BJ (cell line): ENCODE data around the gene ZDHHC14. TPM values are rescaled to one million over a fixed set of nuclear protein-coding genes. Genes with fewer than 3 reads are reported as not detected.

Experiments
- CTCF ChIA-PET: fragments of 350-600 bp; formaldehyde crosslinking; extraction: SDS; loops from one replicate; lab custom pipeline; 2021; ENCODE audit warnings: antibody characterized with exemption, inconsistent platforms; lab: Yijun Ruan, JAX
- POLR2A ChIA-PET: fragments of 300-600 bp; sonication (Branson Sonifier 250); formaldehyde crosslinking; extraction: SDS; loops from one replicate; lab custom pipeline; 2021; ENCODE audit warnings: antibody characterized with exemption; lab: Charles Lee
- DNase-seq: peaks from one replicate; pipeline ENCODE4 v3.0.0-alpha.2; 2011; ENCODE audit warnings: low read depth
- H3K27me3 ChIP-seq: 2 replicates; pipeline ENCODE4 v1.6.0; 2011; ENCODE audit warnings: low read length; ENCODE audit not compliant: control insufficient read depth, insufficient read depth
- H3K36me3 ChIP-seq: 2 replicates; pipeline ENCODE4 v1.5.1; 2011; ENCODE audit warnings: low read length; ENCODE audit not compliant: control insufficient read depth, insufficient read depth
- H3K4me3 ChIP-seq: 2 replicates; pipeline ENCODE4 v1.5.1; 2011; ENCODE audit warnings: low read depth, mild to moderate bottlenecking, control low read depth, low read length
- CTCF ChIP-seq: IDR thresholded peaks from 2 replicates; pipeline ENCODE4 v1.5.1; 2011; ENCODE audit warnings: low read depth, mild to moderate bottlenecking, control low read depth, inconsistent platforms, low read length, moderate library complexity; ENCODE audit not compliant: insufficient read depth
- polyA plus RNA-seq: library from polyadenylated mRNA; depleted of rRNA; stranded (reverse); fragments of >200 nt; gene quantifications from 2 replicates; pipeline ENCODE4 v1.2.3, GENCODE V29; 2011

ZDHHC14 gene
- polyA plus RNA-seq, 1 experiment, result 3.6 TPM

GRCh38 chr6:157707576-157707975 is 326.6 kb downstream of the ZDHHC14 start:
- CTCF ChIA-PET, result interaction anchor here (3.1 kb wide), 1 partner anchor 50 kb away, joined by 10 read pairs; no protein-coding TSS in a partner anchor
- Histone ChIP-seq H3K36me3 (no peaks in the 10 kb centered on the region), H3K4me3 (no peak overlapping the region), H3K27me3 (no peaks in the 10 kb centered on the region)
- no peak for TF ChIP-seq CTCF
- POLR2A ChIA-PET, result no interaction called here
- DNase-seq, result no peak

- no peak for DNase-seq
- H3K36me3 ChIP-seq, result no peaks in the 10 kb centered on the region
- no peak overlapping the region for H3K4me3 ChIP-seq
- POLR2A ChIA-PET, result no interaction called here
- CTCF ChIA-PET, result interaction anchor here (3.1 kb wide), 1 partner anchor 49 kb away, joined by 10 read pairs; no protein-coding TSS in a partner anchor
- TF ChIP-seq CTCF, result no peak
- no peaks in the 10 kb centered on the region for H3K27me3 ChIP-seq
Measured at GRCh38 chr6:157708239-157708638, 327.2 kb downstream of the ZDHHC14 start.

- Histone ChIP-seq H3K4me3 (no peak overlapping the region), H3K36me3 (no peaks in the 10 kb centered on the region), H3K27me3 (no peaks in the 10 kb centered on the region)
- DNase-seq, result no peak
- ChIA-PET CTCF (interaction anchor here (3.1 kb wide), 1 partner anchor 49 kb away, joined by 10 read pairs; no protein-coding TSS in a partner anchor), POLR2A (interaction anchor here (0.7 kb wide), 1 partner anchor 61 kb away, joined by 10 read pairs; no protein-coding TSS in a partner anchor)
- no peak for TF ChIP-seq CTCF
Measured at GRCh38 chr6:157708933-157709332, 327.9 kb downstream of the ZDHHC14 start.

- ChIA-PET CTCF (interaction anchor here (3.1 kb wide), 1 partner anchor 48 kb away, joined by 10 read pairs; no protein-coding TSS in a partner anchor), POLR2A (interaction anchor here (0.7 kb wide), 1 partner anchor 61 kb away, joined by 10 read pairs; no protein-coding TSS in a partner anchor)
- H3K36me3 ChIP-seq, result no peaks in the 10 kb centered on the region
- DNase-seq, result no peak
- no peak for TF ChIP-seq CTCF
- H3K4me3 ChIP-seq, result no peak overlapping the region
- H3K27me3 ChIP-seq, result no peaks in the 10 kb centered on the region
Measured at GRCh38 chr6:157709555-157709954, 328.6 kb downstream of the ZDHHC14 start.

GRCh38 chr6:157710604-157711003 is 329.6 kb downstream of the ZDHHC14 start:
- Histone ChIP-seq H3K27me3 (no peaks in the 10 kb centered on the region), H3K36me3 (no peaks in the 10 kb centered on the region), H3K4me3 (no peak overlapping the region)
- TF ChIP-seq CTCF, result no peak
- DNase-seq, result no peak
- POLR2A ChIA-PET, result interaction anchor here (0.6 kb wide), 1 partner anchor 43 kb away, joined by 4 read pairs; no protein-coding TSS in a partner anchor
- CTCF ChIA-PET, result interaction anchor here (0.6 to 3.1 kb wide), 4 partner anchors 22 to 120 kb away, joined by 3 to 10 read pairs (median 4); no protein-coding TSS in a partner anchor
